Measurements from ENCODE around the gene SPAG5.
A peak's percentile ranks its signal among the peaks of the same experiment; 100 is the strongest.

The SPAG5 gene

GRCh38 chr17:28598389-28598788, 436 bp downstream of the SPAG5 start:
- Mint-ChIP-seq H3K4me1 (peaks cover 26% of the 10 kb centered on the region), H3K27ac (peak overlapping the region; percentile 98), H3K27me3 (ENCODE audit: low read depth, poor library complexity) (no peaks in the 10 kb centered on the region), H3K36me3 (ENCODE audit: low read depth) (peaks cover 35% of the 10 kb centered on the region), H3K4me3 (peak overlapping the region; percentile 96), H3K9me3 (no peaks in the 10 kb centered on the region)
- no peak for TF ChIP-seq CTCF (IDR thresholded peaks at IDR 0.05)
- no peak for DNase-seq

- no peak for DNase-seq
- peak overlapping the region; percentile 98 for H3K27ac Mint-ChIP-seq
- peaks cover 35% of the 10 kb centered on the region for H3K36me3 Mint-ChIP-seq (ENCODE audit: low read depth)
- H3K9me3 Mint-ChIP-seq = no peaks in the 10 kb centered on the region
- no peak for TF ChIP-seq CTCF (IDR thresholded peaks at IDR 0.05)
- H3K4me1 Mint-ChIP-seq = peaks cover 26% of the 10 kb centered on the region
- peak overlapping the region; percentile 96 for H3K4me3 Mint-ChIP-seq
- no peaks in the 10 kb centered on the region for H3K27me3 Mint-ChIP-seq (ENCODE audit: low read depth, poor library complexity)
These were observed 1.0 kb downstream of the SPAG5 start for GRCh38 chr17:28597606-28598383.

GRCh38 chr17:28592260-28592659, 6.6 kb downstream of the SPAG5 start:
- Mint-ChIP-seq H3K36me3 (ENCODE audit: low read depth) (peaks cover 67% of the 10 kb centered on the region), H3K27ac (no peak overlapping the region), H3K27me3 (ENCODE audit: low read depth, poor library complexity) (peaks cover 3% of the 10 kb centered on the region), H3K4me1 (peaks cover 2% of the 10 kb centered on the region), H3K4me3 (no peak overlapping the region), H3K9me3 (no peaks in the 10 kb centered on the region)
- TF ChIP-seq CTCF (IDR thresholded peaks at IDR 0.05) = no peak
- DNase-seq = no peak

GRCh38 chr17:28585851-28586250, 13.0 kb downstream of the SPAG5 start:
- Mint-ChIP-seq H3K4me3 (no peak overlapping the region), H3K27me3 (ENCODE audit: low read depth, poor library complexity) (peaks cover 6% of the 10 kb centered on the region), H3K27ac (no peak overlapping the region), H3K36me3 (ENCODE audit: low read depth) (peaks cover 37% of the 10 kb centered on the region), H3K9me3 (no peaks in the 10 kb centered on the region), H3K4me1 (no peaks in the 10 kb centered on the region)
- no peak for DNase-seq
- TF ChIP-seq CTCF (IDR thresholded peaks at IDR 0.05) = no peak

- DNase-seq = no peak
- H3K9me3 Mint-ChIP-seq = no peaks in the 10 kb centered on the region
- H3K4me1 Mint-ChIP-seq = no peaks in the 10 kb centered on the region
- H3K27me3 Mint-ChIP-seq (ENCODE audit: low read depth, poor library complexity) = peaks cover 6% of the 10 kb centered on the region
- peaks cover 45% of the 10 kb centered on the region for H3K36me3 Mint-ChIP-seq (ENCODE audit: low read depth)
- H3K27ac Mint-ChIP-seq = no peak overlapping the region
- TF ChIP-seq CTCF (IDR thresholded peaks at IDR 0.05) = no peak
- no peak overlapping the region for H3K4me3 Mint-ChIP-seq
These were observed 14.4 kb downstream of the SPAG5 start for GRCh38 chr17:28584434-28584833.

GRCh38 chr17:28582513-28582912, 16.3 kb downstream of the SPAG5 start:
- Mint-ChIP-seq H3K27ac (no peak overlapping the region), H3K9me3 (no peaks in the 10 kb centered on the region), H3K4me3 (no peak overlapping the region), H3K27me3 (ENCODE audit: low read depth, poor library complexity) (peaks cover 3% of the 10 kb centered on the region), H3K4me1 (no peaks in the 10 kb centered on the region), H3K36me3 (ENCODE audit: low read depth) (peaks cover 42% of the 10 kb centered on the region)
- DNase-seq = no peak
- no peak for TF ChIP-seq CTCF (IDR thresholded peaks at IDR 0.05)
